Measurements from ENCODE around the gene THSD8.
"Not testable (repeated sequence)": the region's sequence is repeated elsewhere in the genome, so short reads cannot be mapped to it uniquely, and the experiment has no call there.

Gene THSD8

GRCh38 chr19:12806242-12807081 lies 4.6 kb downstream of the THSD8 start, which contains the start of gene RNASEH2A:
RNASEH2A (plus strand) TSS chr19:12806584; CDS start chr19:12806674, 90 bp downstream.
- H4K8ac ChIP-seq (ENCODE audit: low read depth, low read length) = peak within 1 kb of the TSS; percentile 99
- peak within 1 kb of the TSS; percentile 81 for H3K4me3 ChIP-seq (ENCODE audit: low read depth, low read length)
- peak within 1 kb of the TSS; percentile 73 for H3K9ac ChIP-seq (ENCODE audit: low read length)
- H3K18ac ChIP-seq (ENCODE audit: low read length) = peak within 1 kb of the TSS; percentile 84
- H2BK12ac ChIP-seq (ENCODE audit: low read length) = peak within 1 kb of the TSS; percentile 68
- H2BK120ac ChIP-seq (ENCODE audit: insufficient read depth, low read length, poor library complexity) = peak within 1 kb of the TSS; percentile 82
- DNase-seq = peak; percentile 93 to 96
- WGBS (ENCODE audit: extremely low coverage, insufficient coverage, insufficient read length) = no CpG with 5 or more reads among the region's 66 CpGs
- H3K4me2 ChIP-seq (ENCODE audit: low read length) = peak within 1 kb of the TSS; percentile 80
- peaks cover 6% of the 10 kb centered on the region for H3K79me1 ChIP-seq (ENCODE audit: low read length)
- no peak within 1 kb of the TSS for H3K27ac ChIP-seq (ENCODE audit: low read depth, low read length)
- H4K12ac ChIP-seq (ENCODE audit: low read depth, low read length) = peak within 1 kb of the TSS; percentile 99
- no peak within 1 kb of the TSS for H3K23ac ChIP-seq (ENCODE audit: low read length)
- peaks cover 4% of the 10 kb centered on the region for H3K79me2 ChIP-seq (ENCODE audit: control insufficient read depth, insufficient read depth, low read length, poor library complexity)
- H2AK5ac ChIP-seq (ENCODE audit: low read length) = peak within 1 kb of the TSS; percentile 40
- peak within 1 kb of the TSS; percentile 67 for H3K4ac ChIP-seq (ENCODE audit: low read depth, low read length)
- H3K4me1 ChIP-seq (ENCODE audit: control insufficient read depth in 1 of 2, insufficient read depth in 2 of 2, low read length in 2 of 2) = peaks cover 11 to 18% of the 10 kb centered on the region in 2 experiments
- H3K36me3 ChIP-seq (ENCODE audit: control insufficient read depth in 1 of 2, insufficient read depth in 2 of 2, low read length in 2 of 2) = peaks cover 15 to 17% of the 10 kb centered on the region in 2 experiments
- H4K91ac ChIP-seq (ENCODE audit: low read depth, low read length) = peak within 1 kb of the TSS; percentile 87
- H3K14ac ChIP-seq (ENCODE audit: low read length) = peak within 1 kb of the TSS; percentile 88
- H2BK5ac ChIP-seq (ENCODE audit: low read depth, low read length, poor library complexity) = peak within 1 kb of the TSS; percentile 65
- H3K9me3 ChIP-seq (ENCODE audit: insufficient read depth, low read depth, low read length) = no peaks in the 10 kb centered on the region
- no peaks in the 10 kb centered on the region for H3K27me3 ChIP-seq (ENCODE audit: insufficient read depth, low read length)
- peak within 1 kb of the TSS; percentile 90 for H2AFZ ChIP-seq (ENCODE audit: insufficient read depth, low read length, poor library complexity)

GRCh38 chr19:12815088-12815487 lies 13.2 kb downstream of the THSD8 start:
- H3K4me2 ChIP-seq (ENCODE audit: low read length) = no peak overlapping the region
- no peak overlapping the region for H3K23ac ChIP-seq (ENCODE audit: low read length)
- H3K14ac ChIP-seq (ENCODE audit: low read length) = no peak overlapping the region
- no peak overlapping the region for H4K8ac ChIP-seq (ENCODE audit: low read depth, low read length)
- no peak overlapping the region for H3K4ac ChIP-seq (ENCODE audit: low read depth, low read length)
- no peak overlapping the region for H2AFZ ChIP-seq (ENCODE audit: insufficient read depth, low read length, poor library complexity)
- peaks cover 25 to 29% of the 10 kb centered on the region in 2 experiments for H3K36me3 ChIP-seq (ENCODE audit: control insufficient read depth in 1 of 2, insufficient read depth in 2 of 2, low read length in 2 of 2)
- no peak overlapping the region for H2BK12ac ChIP-seq (ENCODE audit: low read length)
- H3K4me3 ChIP-seq (ENCODE audit: low read depth, low read length) = no peak overlapping the region
- H3K79me2 ChIP-seq (ENCODE audit: control insufficient read depth, insufficient read depth, low read length, poor library complexity) = no peaks in the 10 kb centered on the region
- no CpG with 5 or more reads among the region's 7 CpGs for WGBS (ENCODE audit: extremely low coverage, insufficient coverage, insufficient read length)
- no peaks in the 10 kb centered on the region for H3K79me1 ChIP-seq (ENCODE audit: low read length)
- H3K18ac ChIP-seq (ENCODE audit: low read length) = no peak overlapping the region
- no peaks in the 10 kb centered on the region for H3K9me3 ChIP-seq (ENCODE audit: insufficient read depth, low read depth, low read length)
- no peak overlapping the region for H2BK5ac ChIP-seq (ENCODE audit: low read depth, low read length, poor library complexity)
- no peak for DNase-seq
- no peaks in the 10 kb centered on the region for H3K4me1 ChIP-seq (ENCODE audit: control insufficient read depth in 1 of 2, insufficient read depth in 2 of 2, low read length in 2 of 2)
- no peak overlapping the region for H4K91ac ChIP-seq (ENCODE audit: low read depth, low read length)
- no peak overlapping the region for H3K27ac ChIP-seq (ENCODE audit: low read depth, low read length)
- H2BK120ac ChIP-seq (ENCODE audit: insufficient read depth, low read length, poor library complexity) = no peak overlapping the region
- H3K27me3 ChIP-seq (ENCODE audit: insufficient read depth, low read length) = no peaks in the 10 kb centered on the region
- H4K12ac ChIP-seq (ENCODE audit: low read depth, low read length) = no peak overlapping the region
- H3K9ac ChIP-seq (ENCODE audit: low read length) = no peak overlapping the region
- H2AK5ac ChIP-seq (ENCODE audit: low read length) = no peak overlapping the region

GRCh38 chr19:12817188-12817587 lies 15.3 kb downstream of the THSD8 start:
- not testable (repeated sequence) for H3K23ac ChIP-seq (ENCODE audit: low read length); H3K9ac ChIP-seq (ENCODE audit: low read length); DNase-seq; H3K27ac ChIP-seq (ENCODE audit: low read depth, low read length); H3K4me3 ChIP-seq (ENCODE audit: low read depth, low read length); H3K18ac ChIP-seq (ENCODE audit: low read length); H3K79me2 ChIP-seq (ENCODE audit: control insufficient read depth, insufficient read depth, low read length, poor library complexity); H3K4ac ChIP-seq (ENCODE audit: low read depth, low read length); H3K27me3 ChIP-seq (ENCODE audit: insufficient read depth, low read length); H4K91ac ChIP-seq (ENCODE audit: low read depth, low read length); H3K79me1 ChIP-seq (ENCODE audit: low read length); H4K12ac ChIP-seq (ENCODE audit: low read depth, low read length); H2BK5ac ChIP-seq (ENCODE audit: low read depth, low read length, poor library complexity); H2AFZ ChIP-seq (ENCODE audit: insufficient read depth, low read length, poor library complexity); H4K8ac ChIP-seq (ENCODE audit: low read depth, low read length); H2BK12ac ChIP-seq (ENCODE audit: low read length); H3K4me1 ChIP-seq (ENCODE audit: control insufficient read depth in 1 of 2, insufficient read depth in 2 of 2, low read length in 2 of 2); H3K14ac ChIP-seq (ENCODE audit: low read length); H2BK120ac ChIP-seq (ENCODE audit: insufficient read depth, low read length, poor library complexity); H2AK5ac ChIP-seq (ENCODE audit: low read length); H3K9me3 ChIP-seq (ENCODE audit: insufficient read depth, low read depth, low read length); H3K4me2 ChIP-seq (ENCODE audit: low read length)
- peaks cover 18 to 21% of the 10 kb centered on the region in 2 experiments for H3K36me3 ChIP-seq (ENCODE audit: control insufficient read depth in 1 of 2, insufficient read depth in 2 of 2, low read length in 2 of 2)
- no CpG with 5 or more reads among the region's 6 CpGs for WGBS (ENCODE audit: extremely low coverage, insufficient coverage, insufficient read length)

GRCh38 chr19:12817810-12818209 lies 15.9 kb downstream of the THSD8 start:
- H2BK5ac ChIP-seq (ENCODE audit: low read depth, low read length, poor library complexity); H2BK120ac ChIP-seq (ENCODE audit: insufficient read depth, low read length, poor library complexity); H3K4me2 ChIP-seq (ENCODE audit: low read length); H3K79me2 ChIP-seq (ENCODE audit: control insufficient read depth, insufficient read depth, low read length, poor library complexity); H3K4ac ChIP-seq (ENCODE audit: low read depth, low read length); H4K8ac ChIP-seq (ENCODE audit: low read depth, low read length); H3K9me3 ChIP-seq (ENCODE audit: insufficient read depth, low read depth, low read length); H2AK5ac ChIP-seq (ENCODE audit: low read length); H4K91ac ChIP-seq (ENCODE audit: low read depth, low read length); H2AFZ ChIP-seq (ENCODE audit: insufficient read depth, low read length, poor library complexity); H3K4me1 ChIP-seq (ENCODE audit: control insufficient read depth in 1 of 2, insufficient read depth in 2 of 2, low read length in 2 of 2); H2BK12ac ChIP-seq (ENCODE audit: low read length); H3K27me3 ChIP-seq (ENCODE audit: insufficient read depth, low read length); H3K27ac ChIP-seq (ENCODE audit: low read depth, low read length); H3K14ac ChIP-seq (ENCODE audit: low read length); H3K79me1 ChIP-seq (ENCODE audit: low read length); H3K4me3 ChIP-seq (ENCODE audit: low read depth, low read length); DNase-seq; H3K9ac ChIP-seq (ENCODE audit: low read length); H4K12ac ChIP-seq (ENCODE audit: low read depth, low read length); H3K18ac ChIP-seq (ENCODE audit: low read length); H3K23ac ChIP-seq (ENCODE audit: low read length): not testable (repeated sequence)
- no CpG with 5 or more reads among the region's 11 CpGs for WGBS (ENCODE audit: extremely low coverage, insufficient coverage, insufficient read length)
- H3K36me3 ChIP-seq (ENCODE audit: control insufficient read depth in 1 of 2, insufficient read depth in 2 of 2, low read length in 2 of 2) = peaks cover 17% of the 10 kb centered on the region in 2 experiments
